Measurements from ENCODE around the gene CALR3. TPM values are rescaled to one million over a fixed set of nuclear protein-coding genes. Genes with fewer than 3 reads are reported as not detected.
"Not testable (repeated sequence)": the region's sequence is repeated elsewhere in the genome, so short reads cannot be mapped to it uniquely, and the experiment has no call there.

Gene CALR3
- total and polyA plus RNA-seq, 2 experiments from 2014 or later: not detected

GRCh38 chr19:16456652-16457194 lies 39.2 kb downstream of the CALR3 start:
- Histone ChIP-seq H3K27ac (peak overlapping the region; percentile 38), H3K27me3 (no peaks in the 10 kb centered on the region), H3K4me1 (ENCODE audit: low read depth) (peaks cover 33% of the 10 kb centered on the region), H3K36me3 (no peaks in the 10 kb centered on the region), H3K9me3 (ENCODE audit: low read depth) (no peaks in the 10 kb centered on the region), H3K4me3 (no peak overlapping the region)
- no peak for TF ChIP-seq CTCF (IDR thresholded peaks at IDR 0.05; ENCODE audit: low read depth, low read length)
- DNase-seq (ENCODE audit: low read depth in 1 of 2, low spot score in 1 of 2): no peak

- TF ChIP-seq CTCF (IDR thresholded peaks at IDR 0.05; ENCODE audit: low read depth, low read length): no peak
- Histone ChIP-seq H3K27ac (no peak overlapping the region), H3K9me3 (ENCODE audit: low read depth) (no peaks in the 10 kb centered on the region), H3K4me1 (ENCODE audit: low read depth) (peaks cover 29% of the 10 kb centered on the region), H3K36me3 (no peaks in the 10 kb centered on the region), H3K4me3 (no peak overlapping the region), H3K27me3 (no peaks in the 10 kb centered on the region)
- DNase-seq (ENCODE audit: low read depth in 1 of 2, low spot score in 1 of 2): no peak
These were observed 40.5 kb downstream of the CALR3 start for GRCh38 chr19:16455489-16455888.

GRCh38 chr19:16454351-16454918 lies 41.5 kb downstream of the CALR3 start:
- no peaks in the 10 kb centered on the region for H3K27me3 ChIP-seq
- H3K9me3 ChIP-seq (ENCODE audit: low read depth): no peaks in the 10 kb centered on the region
- H3K4me3 ChIP-seq: no peak overlapping the region
- no peak for TF ChIP-seq CTCF (IDR thresholded peaks at IDR 0.05; ENCODE audit: low read depth, low read length)
- no peaks in the 10 kb centered on the region for H3K36me3 ChIP-seq
- peak overlapping the region; percentile 77 for H3K27ac ChIP-seq
- peaks cover 29% of the 10 kb centered on the region for H3K4me1 ChIP-seq (ENCODE audit: low read depth)
- no peak for DNase-seq (ENCODE audit: low read depth in 1 of 2, low spot score in 1 of 2)

- peak in 1 of 2 donors; percentile 21 for DNase-seq (ENCODE audit: low read depth in 1 of 2, low spot score in 1 of 2)
- Histone ChIP-seq H3K9me3 (ENCODE audit: low read depth) (no peaks in the 10 kb centered on the region), H3K4me3 (no peak overlapping the region), H3K27ac (no peak overlapping the region), H3K36me3 (no peaks in the 10 kb centered on the region), H3K4me1 (ENCODE audit: low read depth) (peaks cover 19% of the 10 kb centered on the region), H3K27me3 (no peaks in the 10 kb centered on the region)
- TF ChIP-seq CTCF (IDR thresholded peaks at IDR 0.05; ENCODE audit: low read depth, low read length): no peak
These were observed 43.6 kb downstream of the CALR3 start for GRCh38 chr19:16452325-16452724.

- Histone ChIP-seq H3K9me3 (ENCODE audit: low read depth) (no peaks in the 10 kb centered on the region), H3K27me3 (no peaks in the 10 kb centered on the region), H3K4me3 (no peak overlapping the region), H3K27ac (no peak overlapping the region), H3K4me1 (ENCODE audit: low read depth) (peaks cover 31% of the 10 kb centered on the region), H3K36me3 (no peaks in the 10 kb centered on the region)
- DNase-seq (ENCODE audit: low read depth in 1 of 2, low spot score in 1 of 2): no peak
- TF ChIP-seq CTCF (IDR thresholded peaks at IDR 0.05; ENCODE audit: low read depth, low read length): no peak
These were observed 46.5 kb downstream of the CALR3 start for GRCh38 chr19:16449330-16449961.

- peaks cover 30% of the 10 kb centered on the region for H3K4me1 ChIP-seq (ENCODE audit: low read depth)
- H3K9me3 ChIP-seq (ENCODE audit: low read depth); DNase-seq (ENCODE audit: low read depth in 1 of 2, low spot score in 1 of 2); H3K27me3 ChIP-seq; H3K4me3 ChIP-seq; H3K36me3 ChIP-seq; H3K27ac ChIP-seq: not testable (repeated sequence)
These were observed 47.1 kb downstream of the CALR3 start for GRCh38 chr19:16448872-16449271.
